ELR (cell line): ENCODE data around the gene PAPPA2.
"Not testable (repeated sequence)": the region's sequence is repeated elsewhere in the genome, so short reads cannot be mapped to it uniquely, and the experiment has no call there.

Source experiments
- DNase-seq: peaks from one replicate; pipeline ENCODE4 v3.0.0-alpha.2; 2015; ENCODE audit warnings: low read depth

PAPPA2 gene

DNA sequence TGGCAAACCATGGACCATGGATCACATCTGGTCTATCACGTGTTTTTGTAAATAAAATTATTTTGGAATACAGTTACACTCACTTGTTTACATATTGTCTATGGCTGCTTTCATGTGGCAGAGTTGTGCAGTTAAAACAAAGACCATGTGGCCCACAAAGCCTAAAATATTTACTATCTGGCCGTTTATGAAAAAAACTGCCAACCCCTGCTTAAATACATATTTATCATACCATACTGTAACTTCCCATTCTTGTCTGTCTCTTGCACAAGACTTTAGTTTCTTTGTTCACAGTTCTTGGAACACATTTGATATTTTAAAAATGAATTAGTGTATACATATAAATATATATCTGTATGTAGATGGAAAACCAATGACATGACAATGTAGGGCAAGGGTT lies 141.5 kb downstream of the PAPPA2 start:
- no peak for DNase-seq

DNA sequence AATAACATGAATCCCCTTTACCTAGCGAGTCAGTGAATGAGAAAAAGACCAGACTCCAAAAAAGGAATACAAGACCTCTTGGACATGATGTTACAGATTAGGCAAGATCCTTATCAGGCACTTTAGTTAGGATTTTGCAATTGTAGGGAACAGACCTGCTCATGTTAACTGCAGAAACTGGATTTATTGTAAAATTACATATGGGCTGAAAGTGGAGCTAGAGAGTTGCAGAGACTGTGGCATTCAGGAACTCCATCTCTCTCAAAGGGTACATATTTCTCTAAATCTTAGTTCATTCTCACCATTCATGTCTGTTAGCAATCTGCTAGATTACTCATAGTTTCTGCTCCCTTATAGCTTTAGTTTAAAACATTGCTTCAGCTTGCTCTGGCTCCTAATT lies 142.2 kb downstream of the PAPPA2 start:
- no peak for DNase-seq

DNA sequence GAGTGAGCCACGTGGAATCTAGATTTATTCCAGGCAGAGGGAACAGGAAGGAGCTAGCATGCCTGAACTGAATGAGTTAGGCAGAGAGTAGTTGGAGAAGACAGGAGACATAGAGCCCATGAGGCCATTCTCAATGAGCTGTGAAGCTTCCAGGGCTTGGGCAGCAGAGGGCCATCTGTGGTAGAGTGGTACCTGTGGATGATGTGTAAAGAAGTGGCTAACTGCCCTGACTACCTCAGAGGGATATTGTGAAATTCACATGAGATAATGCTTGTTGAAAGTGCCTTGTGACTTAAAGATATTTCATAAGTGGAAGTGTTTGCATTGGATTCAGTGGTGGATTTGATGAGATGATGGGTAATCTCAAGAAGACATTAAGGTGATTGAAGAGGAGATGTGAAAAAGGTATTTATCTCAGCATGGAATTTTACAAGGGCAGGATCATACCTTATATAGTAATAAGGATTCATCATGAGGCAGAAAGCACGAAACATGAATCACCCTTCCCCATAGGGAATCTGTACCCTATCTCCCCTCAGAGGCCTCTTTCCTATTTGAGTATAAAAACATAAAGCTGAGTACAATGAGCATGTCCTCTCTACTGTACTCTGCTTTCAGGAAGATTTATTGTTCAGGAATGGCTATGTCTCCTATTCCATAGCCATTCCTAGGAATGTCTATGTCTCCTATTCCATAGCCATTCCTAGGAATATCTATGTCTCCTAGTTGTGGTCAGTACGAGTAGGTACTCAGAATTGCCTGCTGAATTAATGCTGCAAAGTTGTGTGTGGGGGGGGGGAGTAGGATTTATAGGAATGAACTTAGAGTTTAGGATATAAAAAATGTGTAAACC lies 146.8 kb downstream of the PAPPA2 start:
- peak; percentile 44 for DNase-seq

DNA sequence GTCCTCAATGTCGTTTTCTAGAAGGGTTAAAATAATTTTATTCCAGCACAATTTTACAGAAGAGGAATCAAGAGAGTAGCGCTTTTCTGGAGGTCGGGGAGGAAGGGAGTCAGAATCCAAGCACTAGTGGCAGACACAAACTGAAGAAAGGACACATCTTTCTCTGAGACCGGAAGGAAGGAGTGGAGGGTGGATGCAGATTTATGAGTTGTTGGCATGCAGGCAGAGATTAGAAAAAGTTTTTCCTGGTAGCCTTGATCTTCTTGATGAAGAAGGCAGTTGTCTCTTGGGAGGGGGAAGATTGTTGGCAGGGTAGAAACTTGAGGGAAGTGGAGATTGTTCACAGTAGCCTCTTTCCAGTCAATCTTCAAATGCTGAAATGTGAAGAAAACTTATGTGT lies 149.8 kb downstream of the PAPPA2 start:
- DNase-seq: no peak

GRCh38 chr1:176617881-176618280 lies 154.9 kb downstream of the PAPPA2 start:
- no peak for DNase-seq

DNA sequence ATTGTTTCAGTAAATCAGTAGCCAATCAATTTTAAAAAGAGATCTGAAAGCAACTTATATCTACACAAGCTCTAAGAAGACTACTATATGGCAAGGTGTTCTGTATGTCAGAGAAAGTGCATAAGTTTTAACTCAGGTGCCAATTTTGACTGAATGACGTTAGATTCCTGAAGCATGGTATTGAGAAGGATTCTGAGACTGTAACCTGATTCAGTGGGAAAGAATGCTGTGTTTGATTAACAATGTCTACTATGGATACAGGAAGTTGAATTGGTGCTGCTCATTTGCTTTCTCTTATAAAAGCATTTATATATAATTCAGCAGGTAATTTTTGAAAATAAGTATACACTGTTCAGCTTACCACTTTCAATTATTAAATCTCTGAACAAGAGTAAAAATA lies 156.3 kb downstream of the PAPPA2 start:
- peak; percentile 30 for DNase-seq

DNA sequence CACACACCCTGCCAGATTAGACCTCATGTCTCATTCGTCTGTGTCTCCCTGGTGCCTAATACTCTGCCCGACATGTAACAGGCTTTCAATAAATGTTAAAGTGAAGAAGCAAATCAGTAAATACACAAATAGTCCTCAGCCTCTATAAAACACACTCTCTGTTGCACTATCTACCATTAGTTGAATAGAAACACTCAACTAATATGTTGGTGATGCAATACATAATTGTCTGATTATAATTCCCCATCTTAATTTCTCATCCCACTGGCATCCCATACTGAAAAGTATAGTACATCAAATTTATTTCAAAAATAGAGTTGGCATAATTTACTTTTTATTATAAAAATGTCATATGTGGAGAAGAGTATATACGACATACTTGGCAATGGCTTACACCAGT lies 162.4 kb downstream of the PAPPA2 start:
- DNase-seq: no peak

- DNase-seq: no peak
These were observed 163.6 kb downstream of the PAPPA2 start for GRCh38 chr1:176626572-176627061.

DNA sequence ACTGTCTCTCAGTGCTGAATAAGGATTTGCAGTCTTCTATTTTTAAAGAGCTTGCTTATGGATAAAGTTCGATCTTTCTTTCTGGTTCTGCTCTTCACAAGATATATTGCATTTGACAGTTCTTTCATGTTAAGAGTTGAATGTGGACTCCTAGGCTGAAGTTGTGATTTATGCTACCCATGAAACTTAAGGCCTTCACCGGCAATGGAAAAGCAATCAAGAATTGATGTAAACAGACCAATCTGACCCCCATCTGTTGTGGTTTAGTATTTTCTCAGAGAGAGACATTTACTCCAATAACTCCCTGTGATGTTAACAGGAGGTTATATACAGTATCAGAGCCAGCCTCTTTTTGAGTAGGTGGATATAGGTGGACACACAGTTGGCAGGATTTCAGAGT lies 165.8 kb downstream of the PAPPA2 start:
- DNase-seq: no peak

DNA sequence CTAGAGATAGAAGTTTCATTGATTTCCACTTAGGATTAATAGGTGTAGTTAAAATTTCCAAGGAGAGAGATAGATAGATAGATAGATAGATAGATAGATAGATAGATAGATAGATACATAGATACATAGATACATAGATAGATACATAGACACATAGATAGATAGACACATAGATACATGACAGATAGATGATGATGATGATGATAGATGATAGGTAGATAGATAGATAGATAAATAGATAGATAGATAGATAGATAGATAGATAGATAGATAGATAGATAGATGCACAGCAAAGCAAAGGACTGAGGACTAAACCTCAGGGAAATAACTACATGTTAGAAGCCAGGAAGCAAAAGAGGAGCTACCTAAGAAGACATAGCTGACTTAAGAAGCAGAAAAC lies 171.8 kb downstream of the PAPPA2 start:
- DNase-seq: not testable (repeated sequence)

GRCh38 chr1:176638713-176639526 lies 175.9 kb downstream of the PAPPA2 start:
- DNase-seq: no peak

DNA sequence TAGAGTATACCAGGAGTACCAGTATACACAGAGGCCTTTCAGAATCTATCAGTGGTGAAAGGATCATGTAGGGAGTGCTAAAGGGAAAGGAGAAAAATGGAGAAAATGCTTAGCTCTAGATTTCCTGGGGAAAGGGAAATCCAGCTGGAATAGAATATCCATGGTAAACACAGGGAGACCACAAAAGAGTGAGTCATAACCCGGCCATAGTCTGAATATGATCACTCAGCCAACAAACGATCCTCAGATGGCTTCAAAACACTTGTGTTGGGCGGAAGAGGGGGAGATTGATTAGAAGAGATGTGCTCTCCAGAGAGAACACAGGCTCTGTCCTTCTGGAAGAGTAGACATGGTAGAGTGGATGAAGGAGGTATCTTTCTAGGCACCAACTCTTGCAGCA lies 180.6 kb downstream of the PAPPA2 start:
- peak; percentile 75 for DNase-seq

GRCh38 chr1:176648556-176648955 lies 185.6 kb downstream of the PAPPA2 start:
- no peak for DNase-seq

GRCh38 chr1:176656257-176656995 lies 193.5 kb downstream of the PAPPA2 start:
- peak; percentile 84 for DNase-seq

DNA sequence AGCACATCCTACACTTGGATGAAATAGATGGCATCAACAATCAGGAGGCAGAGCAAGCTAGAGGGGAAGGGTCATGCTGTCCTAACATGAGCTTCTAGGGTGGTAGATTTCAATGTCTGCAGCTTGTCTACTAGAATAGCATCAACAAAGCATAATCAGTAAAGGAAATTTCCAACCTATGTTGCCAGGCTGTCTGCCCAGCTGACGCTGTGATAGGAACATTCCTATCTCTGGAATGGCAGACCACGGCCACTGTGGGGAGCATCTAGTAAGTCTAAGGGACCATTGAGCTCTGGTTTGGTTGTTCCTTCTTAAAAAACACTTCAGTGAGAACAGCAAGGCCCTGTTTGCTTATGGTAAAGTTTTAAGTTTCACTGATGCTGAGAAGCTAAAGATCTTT lies 206.8 kb downstream of the PAPPA2 start:
- no peak for DNase-seq

GRCh38 chr1:176670853-176671252 lies 207.9 kb downstream of the PAPPA2 start:
- DNase-seq: no peak

DNA sequence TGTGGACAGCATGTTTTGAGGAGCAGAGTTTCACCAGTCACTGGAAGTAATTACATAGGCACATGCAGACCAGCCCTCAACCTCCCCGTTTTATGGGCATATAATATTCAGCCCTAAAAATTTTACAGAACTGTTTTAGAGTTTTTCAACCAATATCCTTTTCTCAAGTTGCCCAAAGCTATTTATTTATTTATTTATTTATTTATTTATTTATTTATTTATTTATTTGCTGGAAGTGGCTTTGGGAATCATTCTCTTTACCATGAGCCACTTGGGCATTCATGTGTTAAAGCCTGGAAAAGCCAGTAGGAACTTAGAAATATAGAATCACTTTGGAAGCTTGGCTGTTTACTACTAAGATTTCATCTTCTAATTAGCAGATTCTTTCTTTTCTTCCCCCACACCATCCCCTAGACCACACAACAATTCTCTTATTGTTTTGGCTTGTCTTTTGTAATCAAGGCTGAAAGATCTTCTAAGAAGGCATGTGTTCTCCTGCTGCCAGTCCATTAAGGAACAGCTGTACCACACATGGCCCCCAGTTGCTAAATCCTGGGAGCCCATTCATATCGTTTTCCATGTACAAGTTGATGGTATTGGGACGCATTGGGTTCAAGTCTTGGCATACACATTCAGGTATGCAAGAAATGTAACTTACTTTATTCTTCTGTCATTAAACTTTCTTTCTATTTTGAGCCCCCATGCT lies 220.0 kb downstream of the PAPPA2 start:
- no peak for DNase-seq

DNA sequence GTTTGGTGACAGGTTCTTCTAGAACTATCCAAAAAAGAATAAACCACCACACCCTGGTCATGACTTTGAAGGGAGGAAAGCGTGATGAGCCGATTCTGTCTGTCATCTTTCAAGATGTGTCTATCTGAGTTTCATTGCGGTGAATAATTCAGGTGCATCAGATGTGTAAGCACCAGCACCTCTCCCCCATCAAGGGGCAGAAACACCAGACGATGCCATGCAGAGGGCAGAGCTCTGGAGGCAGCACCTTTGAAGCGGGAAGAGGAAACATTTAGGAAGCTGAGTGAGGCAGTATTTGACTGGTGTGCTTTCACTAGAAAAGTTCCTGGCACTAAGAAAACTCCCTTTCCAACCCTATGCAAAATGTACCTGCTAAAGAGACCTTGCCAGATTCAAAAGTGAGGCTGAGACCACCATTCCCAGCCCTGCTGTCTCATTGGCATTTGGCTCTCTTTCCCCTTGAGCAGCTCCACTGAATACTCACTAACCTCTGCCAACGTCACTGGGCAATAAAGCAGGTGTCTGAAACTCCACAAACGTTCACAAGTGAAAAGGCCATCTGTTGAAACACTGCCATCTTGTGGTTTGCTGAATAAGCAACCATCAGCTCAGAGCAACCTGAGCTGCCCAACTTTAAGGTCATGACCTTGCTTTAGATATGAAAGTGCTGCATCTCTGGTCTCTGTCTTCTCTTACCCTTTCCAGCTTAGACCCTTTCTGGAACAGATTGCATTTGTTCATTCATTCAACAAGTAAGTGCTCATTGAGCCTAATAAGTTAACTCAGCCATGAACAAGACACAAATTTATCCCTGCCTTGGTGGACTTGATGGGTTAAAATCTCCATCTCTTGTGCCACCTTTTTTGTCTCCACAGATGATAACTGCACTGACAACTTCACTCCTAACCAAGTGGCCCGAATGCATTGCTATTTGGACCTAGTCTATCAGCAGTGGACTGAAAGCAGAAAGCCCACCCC lies 228.6 kb downstream of the PAPPA2 start:
- peak; percentile 67 for DNase-seq

- no peak for DNase-seq
These were observed 229.5 kb downstream of the PAPPA2 start for GRCh38 chr1:176692431-176692830.

- DNase-seq: no peak
These were observed 230.2 kb downstream of the PAPPA2 start for GRCh38 chr1:176692988-176693696.
